Gastroesophageal sphincter (tissue), 3 donors: ENCODE results near the gene ARHGAP1.

Experiments used
- CTCF ChIP-seq, 4 experiments: fragments of 200-600 bp in 2 of 4; fragments of 450-650 bp in 2 of 4; sonication (generic) in 1 of 4; IDR thresholded peaks; one replicate each; pipeline ENCODE4 v1.5.1; 2017 to 2019; ENCODE audit warnings: antibody characterized with exemption in 4 of 4, mild to moderate bottlenecking in 2 of 4, moderate library complexity in 2 of 4
- POLR2AphosphoS5 ChIP-seq: sonication (generic); formaldehyde crosslinking; IDR thresholded peaks from one replicate; pipeline ENCODE4 v1.6.1; 2017; ENCODE audit warnings: antibody characterized with exemption

- TF ChIP-seq CTCF (IDR thresholded peaks at IDR 0.05) (no peak), POLR2AphosphoS5 (no peak)
Measured at GRCh38 chr11:46661836-46662235, 38.6 kb downstream of the ARHGAP1 start.
